H1 (cell line): Measurements from ENCODE around the gene SH3RF3.

Source experiments
- CREB1 ChIP-seq: IDR thresholded peaks from 2 replicates; pipeline ENCODE4 v1.6.1; 2012; ENCODE audit warnings: inconsistent platforms
- EGR1 ChIP-seq: IDR thresholded peaks from 2 replicates; pipeline ENCODE4 v1.6.1; 2011; ENCODE audit warnings: low read depth, low read length, borderline replicate concordance
- EP300 ChIP-seq, 2 experiments: IDR thresholded peaks; 1 replicate in 1 of 2; 2 replicates in 1 of 2; pipeline ENCODE4 v1.6.1; 2011 to 2012; ENCODE audit warnings: low read depth in 2 of 2, low read length in 2 of 2, mild to moderate bottlenecking in 2 of 2, borderline replicate concordance in 1 of 2, inconsistent platforms in 1 of 2, moderate library complexity in 1 of 2
- EZH2 ChIP-seq: fragments of 200-600 bp; sonication (generic); IDR thresholded peaks from 2 replicates; pipeline ENCODE4 v1.7.1; 2012; ENCODE audit warnings: low read depth, mild to moderate bottlenecking, moderate library complexity, low read length, inconsistent platforms; ENCODE audit not compliant: severe bottlenecking
- FOSL1 ChIP-seq: IDR thresholded peaks from 2 replicates; pipeline ENCODE4 v1.6.1; 2011; ENCODE audit warnings: mild to moderate bottlenecking, low read depth, low read length, moderate library complexity; ENCODE audit not compliant: insufficient read depth
- JUND ChIP-seq: IDR thresholded peaks from 2 replicates; pipeline ENCODE4 v1.6.1; 2011; ENCODE audit warnings: mild to moderate bottlenecking, improper control_type of control experiment, low read length
- POLR2A ChIP-seq, 2 experiments: IDR thresholded peaks; 1 replicate in 1 of 2; 2 replicates in 1 of 2; pipeline ENCODE4 v1.6.1; 2011; ENCODE audit warnings: low read depth in 2 of 2, low read length in 2 of 2, mild to moderate bottlenecking in 2 of 2; ENCODE audit errors: control extremely low read depth in 1 of 2
- POLR2AphosphoS5 ChIP-seq: IDR thresholded peaks from 2 replicates; pipeline ENCODE4 v1.6.1; 2011; ENCODE audit warnings: low read depth, low read length
- SP1 ChIP-seq: IDR thresholded peaks from 2 replicates; pipeline ENCODE4 v1.6.1; 2011; ENCODE audit warnings: low read depth, low read length
- YY1 ChIP-seq: IDR thresholded peaks from 2 replicates; pipeline ENCODE4 v1.6.1; 2011; ENCODE audit warnings: low read depth, mild to moderate bottlenecking, low read length
- ZNF274 ChIP-seq: IDR thresholded peaks from 2 replicates; pipeline ENCODE4 v1.7.0; 2012; ENCODE audit warnings: low read length, borderline replicate concordance; ENCODE audit errors: extremely low read depth
- TF ChIP-seq, protein P1 (sequence below), 3 experiments: IDR thresholded peaks; 1 replicate in 2 of 3; 2 replicates in 1 of 3; pipeline versions ENCODE4 v1.5.1 to v1.6.1; 2011; ENCODE audit warnings: low read length in 3 of 3, mild to moderate bottlenecking in 3 of 3, inconsistent platforms in 2 of 3, low read depth in 1 of 3, moderate library complexity in 1 of 3; ENCODE audit not compliant: insufficient read depth in 1 of 3; ENCODE audit errors: control extremely low read depth in 1 of 3
- TF ChIP-seq, protein P2 (sequence below): IDR thresholded peaks from 2 replicates; pipeline ENCODE4 v1.6.1; 2011; ENCODE audit warnings: low read length, improper control_type of control experiment
- TF ChIP-seq, protein P3 (sequence below): IDR thresholded peaks from 2 replicates; pipeline ENCODE4 v1.6.1; 2012; ENCODE audit warnings: inconsistent platforms

GRCh38 chr2:109242210-109242653 lies 113.2 kb downstream of the SH3RF3 start:
- TF ChIP-seq EGR1 (no peak), ZNF274 (no peak), EZH2 (no peak), JUND (no peak), POLR2AphosphoS5 (no peak), EP300 (IDR thresholded peaks at IDR 0.05; ENCODE audit: borderline replicate concordance in 1 of 2, low read depth in 2 of 2, low read length in 2 of 2) (no peak), POLR2A (IDR thresholded peaks at IDR 0.05; ENCODE audit: control extremely low read depth in 1 of 2, low read depth in 2 of 2, low read length in 2 of 2) (no peak), SP1 (no peak), FOSL1 (no peak), CREB1 (no peak), YY1 (no peak)
- TF ChIP-seq, protein P1, sequence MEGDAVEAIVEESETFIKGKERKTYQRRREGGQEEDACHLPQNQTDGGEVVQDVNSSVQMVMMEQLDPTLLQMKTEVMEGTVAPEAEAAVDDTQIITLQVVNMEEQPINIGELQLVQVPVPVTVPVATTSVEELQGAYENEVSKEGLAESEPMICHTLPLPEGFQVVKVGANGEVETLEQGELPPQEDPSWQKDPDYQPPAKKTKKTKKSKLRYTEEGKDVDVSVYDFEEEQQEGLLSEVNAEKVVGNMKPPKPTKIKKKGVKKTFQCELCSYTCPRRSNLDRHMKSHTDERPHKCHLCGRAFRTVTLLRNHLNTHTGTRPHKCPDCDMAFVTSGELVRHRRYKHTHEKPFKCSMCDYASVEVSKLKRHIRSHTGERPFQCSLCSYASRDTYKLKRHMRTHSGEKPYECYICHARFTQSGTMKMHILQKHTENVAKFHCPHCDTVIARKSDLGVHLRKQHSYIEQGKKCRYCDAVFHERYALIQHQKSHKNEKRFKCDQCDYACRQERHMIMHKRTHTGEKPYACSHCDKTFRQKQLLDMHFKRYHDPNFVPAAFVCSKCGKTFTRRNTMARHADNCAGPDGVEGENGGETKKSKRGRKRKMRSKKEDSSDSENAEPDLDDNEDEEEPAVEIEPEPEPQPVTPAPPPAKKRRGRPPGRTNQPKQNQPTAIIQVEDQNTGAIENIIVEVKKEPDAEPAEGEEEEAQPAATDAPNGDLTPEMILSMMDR (IDR thresholded peaks at IDR 0.05; ENCODE audit: control extremely low read depth in 1 of 3, insufficient read depth in 1 of 3, low read depth in 1 of 3, low read length in 3 of 3): no peak
- TF ChIP-seq, protein P2, sequence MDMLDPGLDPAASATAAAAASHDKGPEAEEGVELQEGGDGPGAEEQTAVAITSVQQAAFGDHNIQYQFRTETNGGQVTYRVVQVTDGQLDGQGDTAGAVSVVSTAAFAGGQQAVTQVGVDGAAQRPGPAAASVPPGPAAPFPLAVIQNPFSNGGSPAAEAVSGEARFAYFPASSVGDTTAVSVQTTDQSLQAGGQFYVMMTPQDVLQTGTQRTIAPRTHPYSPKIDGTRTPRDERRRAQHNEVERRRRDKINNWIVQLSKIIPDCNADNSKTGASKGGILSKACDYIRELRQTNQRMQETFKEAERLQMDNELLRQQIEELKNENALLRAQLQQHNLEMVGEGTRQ: no peak
- TF ChIP-seq, protein P3, sequence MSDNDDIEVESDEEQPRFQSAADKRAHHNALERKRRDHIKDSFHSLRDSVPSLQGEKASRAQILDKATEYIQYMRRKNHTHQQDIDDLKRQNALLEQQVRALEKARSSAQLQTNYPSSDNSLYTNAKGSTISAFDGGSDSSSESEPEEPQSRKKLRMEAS: no peak
